NCI-H1092 (cell line): Measurements from ENCODE around the gene CLCN3.
A peak's percentile ranks its signal among the peaks of the same experiment; 100 is the strongest.
"Not testable (repeated sequence)": the region's sequence is repeated elsewhere in the genome, so short reads cannot be mapped to it uniquely, and the experiment has no call there.

Experiments
- DNase-seq: peaks from one replicate; lab custom pipeline; 2025; lab: John Stamatoyannopoulos, UW

Gene CLCN3

GRCh38 chr4:169707958-169708643 is 87.7 kb downstream of the CLCN3 start:
- DNase-seq, result no peak

- no peak for DNase-seq
Observed at GRCh38 chr4:169715826-169716225, 95.4 kb downstream of the CLCN3 start.

GRCh38 chr4:169716677-169717076 is 96.3 kb downstream of the CLCN3 start:
- DNase-seq, result no peak

GRCh38 chr4:169720529-169720928 is 100.2 kb downstream of the CLCN3 start:
- DNase-seq, result no peak

- DNase-seq, result no peak
Observed at GRCh38 chr4:169723207-169723965, 103.0 kb downstream of the CLCN3 start.

- no peak for DNase-seq
Observed at GRCh38 chr4:169724260-169724659, 103.9 kb downstream of the CLCN3 start.

- DNase-seq, result no peak
Observed at GRCh38 chr4:169727616-169728015, 107.2 kb downstream of the CLCN3 start.

- DNase-seq, result no peak
Observed at GRCh38 chr4:169730564-169730963, 110.2 kb downstream of the CLCN3 start.

- DNase-seq, result not testable (repeated sequence)
Observed at GRCh38 chr4:169738604-169739003, 118.2 kb downstream of the CLCN3 start.

- DNase-seq, result no peak
Observed at GRCh38 chr4:169741569-169741968, 121.2 kb downstream of the CLCN3 start.

GRCh38 chr4:169744601-169745000 is 124.2 kb downstream of the CLCN3 start:
- no peak for DNase-seq

- DNase-seq, result no peak
Observed at GRCh38 chr4:169745291-169745690, 124.9 kb downstream of the CLCN3 start.

- no peak for DNase-seq
Observed at GRCh38 chr4:169756971-169757574, 136.7 kb downstream of the CLCN3 start.

GRCh38 chr4:169757575-169758184 is 137.3 kb downstream of the CLCN3 start, which contains the start of gene HPF1:
Gene HPF1, minus strand, starts transcription at chr4:169757944. Its CDS starts 67 bp downstream, at chr4:169757877.
- peak; percentile 92 for DNase-seq

- no peak for DNase-seq
Observed at GRCh38 chr4:169758401-169758962, 138.1 kb downstream of the CLCN3 start.

GRCh38 chr4:169761846-169762245 is 141.5 kb downstream of the CLCN3 start:
- no peak for DNase-seq

- no peak for DNase-seq
Observed at GRCh38 chr4:169765835-169766234, 145.5 kb downstream of the CLCN3 start.

- DNase-seq, result no peak
Observed at GRCh38 chr4:169766741-169767140, 146.4 kb downstream of the CLCN3 start.

GRCh38 chr4:169768385-169768784 is 148.0 kb downstream of the CLCN3 start:
- no peak for DNase-seq

- no peak for DNase-seq
Observed at GRCh38 chr4:169770416-169770815, 150.0 kb downstream of the CLCN3 start.

- DNase-seq, result not testable (repeated sequence)
Observed at GRCh38 chr4:169771556-169772080, 151.2 kb downstream of the CLCN3 start.
